H1 (cell line): ENCODE results near the gene TMEM164. TPM values are rescaled to one million over a fixed set of nuclear protein-coding genes. Genes with fewer than 3 reads are reported as not detected.

Source experiments
- CTCF ChIA-PET: fragments of 300-600 bp; sonication (Branson Sonifier 250); formaldehyde crosslinking; loops from one replicate; lab custom pipeline; 2021; ENCODE audit not compliant: partially characterized antibody; lab: Charles Lee
- POLR2A ChIA-PET: fragments of 300-600 bp; sonication (Branson Sonifier 250); formaldehyde crosslinking; loops from one replicate; lab custom pipeline; 2021; ENCODE audit warnings: inconsistent platforms; ENCODE audit not compliant: partially characterized antibody; lab: Charles Lee
- DNase-seq, 2 experiments: peaks; one replicate each; pipeline versions ENCODE4 v3.0.0 to v3.0.0-alpha.2; 2010 to 2022; ENCODE audit warnings: low spot score in 2 of 2, low read depth in 1 of 2, mixed read lengths in 1 of 2
- FAIRE-seq: peaks from 2 replicates; lab custom pipeline; 2011; peaks lifted over from hg19 to GRCh38; lab: Jason Lieb, UNC
- H2AFZ ChIP-seq: 2 replicates; pipeline ENCODE4 v1.8.1; 2012; ENCODE audit warnings: low read length, inconsistent platforms
- H2AK5ac ChIP-seq: 2 replicates; pipeline ENCODE4 v1.6.1; 2013; ENCODE audit warnings: low read depth, low read length
- H2BK120ac ChIP-seq: replicated peaks from 2 replicates; pipeline ENCODE3; 2013; ENCODE audit warnings: low read depth, low read length, inconsistent platforms
- H2BK12ac ChIP-seq: 2 replicates; pipeline ENCODE4 v1.6.1; 2013; ENCODE audit warnings: low read depth, low read length
- H2BK15ac ChIP-seq: 2 replicates; pipeline ENCODE4 v1.6.1; 2013; ENCODE audit warnings: low read length
- H2BK20ac ChIP-seq: 2 replicates; pipeline ENCODE4 v1.6.1; 2013; ENCODE audit warnings: low read length
- H2BK5ac ChIP-seq: 2 replicates; pipeline ENCODE4 v1.6.1; 2013; ENCODE audit warnings: low read depth, low read length
- H3K14ac ChIP-seq: 2 replicates; pipeline ENCODE4 v1.6.1; 2013; ENCODE audit warnings: inconsistent platforms; ENCODE audit not compliant: insufficient read length
- H3K18ac ChIP-seq: 2 replicates; pipeline ENCODE4 v1.6.1; 2013; ENCODE audit warnings: low read length; ENCODE audit errors: extremely low read depth
- H3K23ac ChIP-seq: 2 replicates; pipeline ENCODE4 v1.6.1; 2013; ENCODE audit warnings: inconsistent platforms; ENCODE audit not compliant: insufficient read length
- H3K23me2 ChIP-seq: 2 replicates; pipeline ENCODE4 v1.6.1; 2013; ENCODE audit warnings: low read depth, low read length
- H3K27ac ChIP-seq: 2 replicates; pipeline ENCODE4 v1.6.1; 2011; ENCODE audit warnings: low read depth, low read length, inconsistent platforms
- H3K27me3 ChIP-seq, 4 experiments: replicated peaks in 1 of 4; 1 replicate in 1 of 4; 2 replicates in 3 of 4; pipeline versions ENCODE4 v1.6.1 to v1.8.1; 2011 to 2013; ENCODE audit warnings: low read length in 3 of 4, mild to moderate bottlenecking in 3 of 4, inconsistent platforms in 2 of 4, mixed read lengths in 2 of 4, moderate library complexity in 1 of 4; ENCODE audit not compliant: control insufficient read depth in 3 of 4, insufficient read depth in 3 of 4; ENCODE audit errors: extremely low read depth in 1 of 4
- H3K36me3 ChIP-seq, 4 experiments: 2 replicates each; pipeline versions ENCODE4 v1.6.1 to v1.8.1; 2011 to 2013; ENCODE audit warnings: mild to moderate bottlenecking in 4 of 4, low read length in 3 of 4, moderate library complexity in 2 of 4, control low read depth in 1 of 4, inconsistent platforms in 1 of 4; ENCODE audit not compliant: insufficient read depth in 4 of 4, control insufficient read depth in 2 of 4
- H3K4ac ChIP-seq: replicated peaks from 2 replicates; pipeline ENCODE3; 2013; ENCODE audit warnings: low read length, low read depth, mixed read lengths, inconsistent platforms; ENCODE audit not compliant: insufficient read length
- H3K4me1 ChIP-seq, 4 experiments: replicated peaks in 1 of 4; 1 replicate in 1 of 4; 2 replicates in 3 of 4; pipeline versions ENCODE4 v1.6.1 to v1.8.1; 2011 to 2013; ENCODE audit warnings: low read length in 3 of 4, inconsistent platforms in 2 of 4, mixed read lengths in 1 of 4; ENCODE audit not compliant: insufficient read depth in 4 of 4, control insufficient read depth in 3 of 4
- H3K4me2 ChIP-seq, 2 experiments: 2 replicates each; pipeline versions ENCODE4 v1.6.1 to v1.8.1; 2011 to 2013; ENCODE audit warnings: low read depth in 2 of 2, low read length in 2 of 2, control low read depth in 1 of 2, inconsistent platforms in 1 of 2, mild to moderate bottlenecking in 1 of 2; ENCODE audit not compliant: insufficient read depth in 1 of 2
- H3K4me3 ChIP-seq, 4 experiments: fragments of 200-600, 300-600 bp in 1 of 4; sonication (generic), shearing (Covaris generic), sonication (Bioruptor Twin) in 1 of 4; 2 replicates each; pipeline versions ENCODE4 v1.5.1 to v1.8.1; 2011 to 2016; ENCODE audit warnings: low read length in 4 of 4, low read depth in 3 of 4, control low read depth in 2 of 4, inconsistent platforms in 2 of 4, mild to moderate bottlenecking in 2 of 4, mixed read lengths in 1 of 4, moderate library complexity in 1 of 4; ENCODE audit not compliant: insufficient read depth in 2 of 4; ENCODE audit errors: extremely low read depth in 1 of 4
- H3K56ac ChIP-seq: replicated peaks from 2 replicates; pipeline ENCODE3; 2013; ENCODE audit warnings: low read depth, mild to moderate bottlenecking, mixed read lengths, low read length, inconsistent platforms; ENCODE audit not compliant: insufficient read length
- H3K79me1 ChIP-seq: 2 replicates; pipeline ENCODE4 v1.6.1; 2013; ENCODE audit warnings: low read depth, low read length, control low read depth
- H3K79me2 ChIP-seq, 2 experiments: 2 replicates each; pipeline versions ENCODE4 v1.6.1 to v1.8.1; 2012 to 2013; ENCODE audit warnings: low read length in 2 of 2, mild to moderate bottlenecking in 2 of 2, inconsistent platforms in 1 of 2; ENCODE audit not compliant: insufficient read depth in 2 of 2, control insufficient read depth in 1 of 2
- H3K9ac ChIP-seq, 4 experiments: replicated peaks in 1 of 4; 1 replicate in 1 of 4; 2 replicates in 3 of 4; pipeline versions ENCODE4 v1.6.1 to v1.8.1; 2011 to 2013; ENCODE audit warnings: low read depth in 3 of 4, low read length in 3 of 4, control low read depth in 2 of 4, mild to moderate bottlenecking in 2 of 4, moderate library complexity in 2 of 4, inconsistent platforms in 1 of 4; ENCODE audit errors: extremely low read depth in 1 of 4
- H3K9me3 ChIP-seq, 2 experiments: 2 replicates each; pipeline versions ENCODE4 v1.6.1 to v1.8.1; 2012 to 2013; ENCODE audit warnings: mild to moderate bottlenecking in 2 of 2, moderate library complexity in 2 of 2, control low read depth in 1 of 2, inconsistent platforms in 1 of 2, low read depth in 1 of 2, low read length in 1 of 2, mixed read lengths in 1 of 2; ENCODE audit not compliant: insufficient read depth in 2 of 2
- H4K20me1 ChIP-seq, 2 experiments: replicated peaks in 1 of 2; 2 replicates each; pipeline versions ENCODE3 to v1.8.1; 2011 to 2013; ENCODE audit warnings: inconsistent platforms in 2 of 2, low read length in 2 of 2, mild to moderate bottlenecking in 1 of 2; ENCODE audit not compliant: insufficient read depth in 2 of 2, control insufficient read depth in 1 of 2
- H4K5ac ChIP-seq: 2 replicates; pipeline ENCODE4 v1.6.1; 2013; ENCODE audit warnings: low read length, low read depth, mixed read lengths, inconsistent platforms; ENCODE audit not compliant: insufficient read length
- H4K8ac ChIP-seq: 2 replicates; pipeline ENCODE4 v1.8.0; 2013; ENCODE audit warnings: mild to moderate bottlenecking, moderate library complexity, low read length, inconsistent platforms; ENCODE audit not compliant: insufficient read depth; ENCODE audit errors: extremely low read depth
- H4K91ac ChIP-seq: replicated peaks from 2 replicates; pipeline ENCODE3; 2013; ENCODE audit warnings: low read length, mixed read lengths, inconsistent platforms; ENCODE audit not compliant: insufficient read length
- BCL11A ChIP-seq, 2 experiments: IDR thresholded peaks; one replicate each; pipeline ENCODE4 v1.6.1; 2011; ENCODE audit warnings: low read depth in 2 of 2, low read length in 2 of 2, mild to moderate bottlenecking in 2 of 2
- CBX5 ChIP-seq: fragments of 300-800, 300-1000 bp; sonication (generic); IDR thresholded peaks from 2 replicates; pipeline ENCODE4 v1.7.1; 2016; ENCODE audit warnings: antibody characterized with exemption, low read length, low read depth
- CHD1 ChIP-seq: IDR thresholded peaks from 2 replicates; pipeline ENCODE4 v1.6.1; 2012; ENCODE audit warnings: low read depth, low read length, improper control_type of control experiment
- NANOG ChIP-seq: IDR thresholded peaks from 2 replicates; pipeline ENCODE4 v1.6.1; 2011; ENCODE audit warnings: low read length, low read depth, mild to moderate bottlenecking, inconsistent platforms; ENCODE audit not compliant: insufficient read depth, poor library complexity, severe bottlenecking
- RAD21 ChIP-seq, 2 experiments: IDR thresholded peaks in 1 of 2; conservative IDR thresholded peaks in 1 of 2; 2 replicates each; pipeline ENCODE4 v1.6.1; 2011; ENCODE audit warnings: low read depth in 2 of 2, low read length in 2 of 2, improper control_type of control experiment in 1 of 2, inconsistent platforms in 1 of 2, mild to moderate bottlenecking in 1 of 2, moderate library complexity in 1 of 2
- RBBP5 ChIP-seq: IDR thresholded peaks from 2 replicates; pipeline ENCODE4 v1.7.1; 2012; ENCODE audit warnings: low read depth, mild to moderate bottlenecking, inconsistent platforms, low read length, moderate library complexity, borderline replicate concordance
- SP4 ChIP-seq: IDR thresholded peaks from 2 replicates; pipeline ENCODE4 v1.6.1; 2012; ENCODE audit warnings: low read length, inconsistent platforms
- TBP ChIP-seq: IDR thresholded peaks from 2 replicates; pipeline ENCODE4 v1.6.1; 2011; ENCODE audit warnings: low read depth, low read length, improper control_type of control experiment
- YY1 ChIP-seq: IDR thresholded peaks from 2 replicates; pipeline ENCODE4 v1.6.1; 2011; ENCODE audit warnings: low read depth, mild to moderate bottlenecking, low read length
- WGBS, 2 experiments: shearing (Covaris generic) in 1 of 2; methylation state at CpG; one replicate each; pipeline versions ENCODE4 v1.1.6 to v1.1.7; 2013 to 2015; ENCODE audit warnings: low lambda C conversion rate in 2 of 2, mixed read lengths in 2 of 2, inconsistent platforms in 1 of 2, low coverage in 1 of 2, missing lambda C conversion rate in 1 of 2; ENCODE audit not compliant: insufficient replicate concordance in 2 of 2, insufficient coverage in 1 of 2, insufficient read length in 1 of 2; ENCODE audit errors: extremely low coverage in 1 of 2, missing lambda C conversion rate in 1 of 2; 5-methylcytosine and 5-hydroxymethylcytosine counted together
- polyA plus RNA-seq, 7 experiments: library from polyadenylated mRNA; depleted of rRNA in 3 of 7; stranded (reverse) in 5 of 7; unstranded in 2 of 7; fragments of >200 nt in 5 of 7; fragments of 200-250 nt in 2 of 7; gene quantifications; 1 replicate in 5 of 7; 2 replicates in 1 of 7; 4 replicates in 1 of 7; pipeline versions ENCODE4 v1.2.1 to v1.2.3, GENCODE V29; 2011 to 2013; ENCODE audit warnings: missing spikeins in 2 of 7, mixed read lengths in 2 of 7
- total RNA-seq: library from RNA; stranded (reverse); fragmentation: NEBNext Ultra II Directional; extraction: Animal tissue kit (Norgen Biotek cat#: 25700); gene quantifications from 2 replicates; pipeline ENCODE4 v1.2.1, GENCODE V29; 2021

TMEM164 gene
- total and polyA plus RNA-seq, 2 of the 8 experiments (the other 6 are each of a cell fraction or from before 2014, with no cell fraction given): 7.3 to 14.8 TPM

GRCh38 chrX:110012818-110013485 lies 10.0 kb downstream of the TMEM164 start:
- Histone ChIP-seq H4K91ac (no peak overlapping the region), H3K18ac (no peak overlapping the region), H3K27me3 (no peaks in the 10 kb centered on the region), H3K79me1 (no peaks in the 10 kb centered on the region), H3K14ac (no peak overlapping the region), H4K5ac (no peak overlapping the region), H2AFZ (no peak overlapping the region), H4K20me1 (no peaks in the 10 kb centered on the region), H2BK20ac (no peak overlapping the region), H2BK5ac (no peak overlapping the region), H3K4ac (no peak overlapping the region), H3K9ac (no peak overlapping the region), H2BK12ac (no peak overlapping the region), H3K4me1 (peaks cover 0 to 4% (median 0%) of the 10 kb centered on the region in 4 experiments; a peak in 2 of 7 replicates), H3K4me3 (no peak overlapping the region), H3K56ac (no peak overlapping the region), H2BK120ac (no peak overlapping the region), H3K9me3 (no peaks in the 10 kb centered on the region), H2BK15ac (no peak overlapping the region), H3K4me2 (no peak overlapping the region), H3K27ac (no peak overlapping the region), H4K8ac (no peak overlapping the region), H3K23me2 (no peaks in the 10 kb centered on the region), H3K23ac (no peak overlapping the region), H3K36me3 (no peaks in the 10 kb centered on the region), H3K79me2 (no peaks in the 10 kb centered on the region), H2AK5ac (no peak overlapping the region)
- ChIA-PET CTCF (interaction anchor here (0.8 to 0.9 kb wide), 2 partner anchors 116 to 156 kb away, joined by 3 to 4 read pairs; no protein-coding TSS in a partner anchor), POLR2A (interaction anchor here (1.2 to 1.4 kb wide), 2 partner anchors 10 to 11 kb away, joined by 3 read pairs; partner anchors contain the start of gene TMEM164)
- DNase-seq (no peak), FAIRE-seq (no peak)
- WGBS, 2 experiments: 75% methylated on average over 2 of the region's 3 CpGs; no CpG with 5 or more reads in 1 of the 2 experiments
- TF ChIP-seq TBP (no peak), NANOG (no peak), SP4 (no peak), RAD21 (IDR thresholded peaks at IDR 0.05 in 1 of 2, conservative IDR thresholded peaks at IDR 0.05 in 1 of 2; ENCODE audit: low read depth in 2 of 2, low read length in 2 of 2) (no peak), RBBP5 (no peak), BCL11A (IDR thresholded peaks at IDR 0.05; ENCODE audit: low read depth in 2 of 2, low read length in 2 of 2) (no peak), CBX5 (no peak), YY1 (no peak), CHD1 (no peak)
